ENCODE results near the gene NLRP1.

- no peak for TF ChIP-seq POLR2A (IDR thresholded peaks at IDR 0.05)
- no peak for TF ChIP-seq CTCF (IDR thresholded peaks at IDR 0.05)
- no peak for TF ChIP-seq EP300 (IDR thresholded peaks at IDR 0.05)
These were observed 15.7 kb upstream of the NLRP1 start for GRCh38 chr17:5600041-5600440.

Data from stomach (tissue), 4 donors.